Loucy (cell line): ENCODE measurements around the gene ANKRD13C.
A peak's percentile ranks its signal among the peaks of the same experiment; 100 is the strongest.
"Not testable (repeated sequence)": the region's sequence is repeated elsewhere in the genome, so short reads cannot be mapped to it uniquely, and the experiment has no call there.

Experiments used
- H2AFZ ChIP-seq: fragments of 200-600 bp; sonication (generic); 2 replicates; pipeline ENCODE4 v1.6.0; 2016; ENCODE audit warnings: antibody characterized with exemption, mild to moderate bottlenecking, low read length, moderate library complexity
- H3F3A ChIP-seq: fragments of 200-600 bp; 2 replicates; pipeline ENCODE4 v1.6.0; 2016; ENCODE audit warnings: antibody characterized with exemption, low read depth, mild to moderate bottlenecking
- H3K27me3 ChIP-seq: fragments of 200-600 bp; sonication (generic); 2 replicates; pipeline ENCODE4 v1.6.1; 2014; ENCODE audit warnings: low read length, mild to moderate bottlenecking; ENCODE audit not compliant: insufficient read depth, poor library complexity, severe bottlenecking
- H3K36me3 ChIP-seq: fragments of 200-600 bp; sonication (generic); 2 replicates; pipeline ENCODE4 v1.6.1; 2016; ENCODE audit warnings: low read length; ENCODE audit not compliant: insufficient read depth
- H3K4me1 ChIP-seq: fragments of 200-600 bp; sonication (generic); 2 replicates; pipeline ENCODE4 v1.5.1; 2014; ENCODE audit warnings: low read length, mild to moderate bottlenecking; ENCODE audit not compliant: insufficient read depth, poor library complexity, severe bottlenecking
- H3K4me2 ChIP-seq: fragments of 200-600 bp; sonication (generic); 2 replicates; pipeline ENCODE4 v1.6.0; 2014; ENCODE audit warnings: antibody characterized with exemption, low read length, low read depth, mild to moderate bottlenecking; ENCODE audit not compliant: poor library complexity, severe bottlenecking
- H3K4me3 ChIP-seq: fragments of 200-600 bp; sonication (generic); 2 replicates; pipeline ENCODE4 v1.5.1; 2014; ENCODE audit warnings: low read length, mild to moderate bottlenecking, mixed read lengths; ENCODE audit not compliant: poor library complexity, severe bottlenecking
- H3K79me2 ChIP-seq: fragments of 200-600 bp; sonication (generic); 2 replicates; pipeline ENCODE4 v1.6.1; 2014; ENCODE audit warnings: low read length; ENCODE audit not compliant: insufficient read depth
- H3K9ac ChIP-seq: fragments of 200-600 bp; sonication (generic); 2 replicates; pipeline ENCODE4 v1.6.0; 2014; ENCODE audit warnings: mild to moderate bottlenecking, low read depth, low read length, moderate library complexity; ENCODE audit not compliant: poor library complexity, severe bottlenecking
- H3K9me2 ChIP-seq: fragments of 200-600 bp; sonication (generic); replicated peaks from 2 replicates; pipeline ENCODE4 v1.6.1; 2016; ENCODE audit warnings: low read depth, low read length, mixed read lengths
- H3K9me3 ChIP-seq: fragments of 200-600 bp; sonication (generic); 2 replicates; pipeline ENCODE4 v1.6.1; 2014; ENCODE audit warnings: mild to moderate bottlenecking, antibody characterized with exemption, low read length, low read depth; ENCODE audit not compliant: insufficient read depth
- H4K20me1 ChIP-seq: fragments of 200-600 bp; sonication (generic); 2 replicates; pipeline ENCODE4 v1.6.0; 2014; ENCODE audit warnings: antibody characterized with exemption, low read length, mild to moderate bottlenecking; ENCODE audit not compliant: insufficient read depth, poor library complexity, severe bottlenecking
- EZH2phosphoT487 ChIP-seq: fragments of 200-600 bp; IDR thresholded peaks from 2 replicates; pipeline ENCODE4 v1.6.1; 2018; ENCODE audit warnings: antibody characterized with exemption, mild to moderate bottlenecking, moderate library complexity, borderline replicate concordance
- TF ChIP-seq, protein P1 (sequence below): fragments of 200-600 bp; sonication (generic); conservative IDR thresholded peaks from 2 replicates; pipeline ENCODE4 v1.5.1; 2014; ENCODE audit warnings: mild to moderate bottlenecking, antibody characterized with exemption, low read length

Gene ANKRD13C

DNA sequence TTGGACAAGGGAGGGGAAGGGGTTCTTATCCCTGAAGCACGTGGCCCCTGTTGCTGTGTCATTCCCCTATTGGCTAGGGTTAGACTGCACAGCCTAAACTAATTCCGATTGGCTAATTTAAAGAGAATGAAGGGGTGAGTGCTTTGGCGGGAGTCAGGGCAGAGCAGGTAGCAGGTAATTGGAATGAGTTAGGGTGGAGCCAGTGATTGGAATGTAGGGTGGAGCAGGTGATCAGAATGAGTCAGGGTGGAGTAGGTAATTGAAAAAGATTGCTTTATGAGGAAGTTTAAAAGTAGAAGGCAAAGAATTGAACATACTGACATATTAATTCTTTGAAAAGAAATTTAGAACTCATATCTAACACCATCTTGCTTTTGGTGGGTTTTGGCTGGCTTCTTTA lies 12.5 kb upstream of the ANKRD13C start:
- H3K9me2 ChIP-seq, H3K79me2 ChIP-seq, H3K4me3 ChIP-seq, H3K4me2 ChIP-seq, H4K20me1 ChIP-seq, H3K36me3 ChIP-seq, H3K9me3 ChIP-seq, H3K27me3 ChIP-seq, H3K9ac ChIP-seq, H2AFZ ChIP-seq: not testable (repeated sequence)
- Histone ChIP-seq H3K4me1 (peaks cover 41% of the 10 kb centered on the region), H3F3A (peaks cover 12% of the 10 kb centered on the region)

DNA sequence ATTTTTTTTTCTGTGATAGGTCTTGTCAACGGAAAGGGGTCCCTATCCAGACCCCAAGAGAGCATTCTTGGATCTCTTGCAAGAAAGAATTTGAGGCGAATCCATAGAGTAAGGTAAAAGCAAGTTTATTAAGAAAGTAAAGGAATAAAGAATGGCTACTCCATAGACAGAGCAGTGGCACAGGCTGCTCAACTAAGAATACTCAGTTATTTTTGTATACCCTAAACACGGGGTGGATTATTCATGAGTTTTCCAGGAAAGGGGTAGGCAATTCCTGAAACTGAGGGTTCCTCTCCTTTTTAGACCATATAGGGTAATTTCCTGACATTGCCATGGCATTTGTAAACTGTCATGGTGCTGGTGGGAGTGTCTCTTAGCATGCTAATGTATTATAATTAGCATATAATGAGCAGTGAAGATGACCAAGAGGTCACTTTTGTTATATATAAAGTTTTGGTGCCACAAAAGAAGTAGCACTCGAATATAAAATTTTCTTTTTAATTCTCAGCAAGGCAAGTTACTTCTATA lies 12.0 kb upstream of the ANKRD13C start:
- H4K20me1 ChIP-seq, H2AFZ ChIP-seq, H3K79me2 ChIP-seq, H3K4me3 ChIP-seq, H3K9me3 ChIP-seq, H3K9ac ChIP-seq, H3K36me3 ChIP-seq, H3K27me3 ChIP-seq, H3K9me2 ChIP-seq, H3K4me2 ChIP-seq: not testable (repeated sequence)
- peaks cover 12% of the 10 kb centered on the region for H3F3A ChIP-seq
- H3K4me1 ChIP-seq, result peaks cover 46% of the 10 kb centered on the region

DNA sequence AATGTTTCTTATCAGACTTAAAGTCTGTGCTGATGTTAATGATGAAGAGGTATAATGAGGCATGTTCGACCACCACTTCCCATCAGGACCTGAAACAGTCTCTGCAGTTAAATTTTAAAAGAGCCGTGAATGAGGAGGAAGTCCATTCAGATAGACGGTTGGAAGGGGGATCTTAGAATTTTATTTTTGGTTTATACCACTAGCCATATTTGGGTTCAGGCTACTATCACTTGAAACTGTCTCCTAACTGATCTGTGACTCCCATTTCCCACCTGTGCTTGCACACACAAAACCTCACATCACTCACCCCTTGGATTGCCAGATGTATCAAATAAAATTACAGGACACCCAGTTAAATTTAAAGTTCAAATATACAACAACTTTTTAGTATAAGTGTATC lies 9.9 kb upstream of the ANKRD13C start:
- peaks cover 12% of the 10 kb centered on the region for H3F3A ChIP-seq
- no peak for TF ChIP-seq EZH2phosphoT487
- TF ChIP-seq, protein P1, sequence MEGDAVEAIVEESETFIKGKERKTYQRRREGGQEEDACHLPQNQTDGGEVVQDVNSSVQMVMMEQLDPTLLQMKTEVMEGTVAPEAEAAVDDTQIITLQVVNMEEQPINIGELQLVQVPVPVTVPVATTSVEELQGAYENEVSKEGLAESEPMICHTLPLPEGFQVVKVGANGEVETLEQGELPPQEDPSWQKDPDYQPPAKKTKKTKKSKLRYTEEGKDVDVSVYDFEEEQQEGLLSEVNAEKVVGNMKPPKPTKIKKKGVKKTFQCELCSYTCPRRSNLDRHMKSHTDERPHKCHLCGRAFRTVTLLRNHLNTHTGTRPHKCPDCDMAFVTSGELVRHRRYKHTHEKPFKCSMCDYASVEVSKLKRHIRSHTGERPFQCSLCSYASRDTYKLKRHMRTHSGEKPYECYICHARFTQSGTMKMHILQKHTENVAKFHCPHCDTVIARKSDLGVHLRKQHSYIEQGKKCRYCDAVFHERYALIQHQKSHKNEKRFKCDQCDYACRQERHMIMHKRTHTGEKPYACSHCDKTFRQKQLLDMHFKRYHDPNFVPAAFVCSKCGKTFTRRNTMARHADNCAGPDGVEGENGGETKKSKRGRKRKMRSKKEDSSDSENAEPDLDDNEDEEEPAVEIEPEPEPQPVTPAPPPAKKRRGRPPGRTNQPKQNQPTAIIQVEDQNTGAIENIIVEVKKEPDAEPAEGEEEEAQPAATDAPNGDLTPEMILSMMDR, result no peak
- peak overlapping the region; percentile 7 for H3K4me3 ChIP-seq
- no peaks in the 10 kb centered on the region for H3K9me3 ChIP-seq
- H2AFZ ChIP-seq, result peak overlapping the region; percentile 36; the same call in 1 of the 2 replicates
- peak overlapping the region; percentile 60 for H3K4me2 ChIP-seq
- peaks cover 57% of the 10 kb centered on the region for H3K4me1 ChIP-seq
- H3K79me2 ChIP-seq, result no peaks in the 10 kb centered on the region
- H3K9me2 ChIP-seq, result no peaks in the 10 kb centered on the region
- H3K36me3 ChIP-seq, result no peaks in the 10 kb centered on the region
- H4K20me1 ChIP-seq, result no peaks in the 10 kb centered on the region
- H3K9ac ChIP-seq, result peak overlapping the region; percentile 51
- H3K27me3 ChIP-seq, result no peaks in the 10 kb centered on the region

DNA sequence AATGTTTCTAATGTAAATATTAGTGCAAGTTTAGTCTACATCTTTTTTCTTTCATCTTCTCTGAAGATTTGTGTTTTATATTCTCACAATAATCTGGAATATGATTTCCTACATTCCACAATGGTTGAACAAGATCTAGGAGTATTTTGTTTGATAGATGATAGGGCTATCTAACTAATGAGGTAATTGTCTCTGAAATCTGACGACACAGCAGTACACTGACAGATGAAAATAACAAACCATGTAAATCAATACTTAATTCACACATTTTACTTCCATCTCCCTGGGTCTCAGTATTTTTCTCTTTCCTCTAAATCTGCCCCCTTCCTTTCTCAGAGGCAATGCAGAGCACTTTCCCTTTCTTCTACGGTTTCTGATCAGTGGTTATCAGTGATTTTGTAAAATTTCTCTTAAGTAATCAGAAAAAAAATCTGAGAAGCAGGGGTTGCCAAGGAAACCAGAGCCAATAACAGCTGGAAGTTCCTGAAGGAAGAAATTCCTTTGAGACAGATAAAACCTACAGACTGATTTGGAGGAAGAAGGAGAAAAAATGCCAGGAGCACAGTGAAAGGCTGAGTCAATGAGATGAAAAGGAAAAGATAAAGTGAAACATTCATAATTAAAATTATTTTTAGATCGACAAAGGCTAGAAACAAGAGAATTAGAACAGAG lies 7.3 kb upstream of the ANKRD13C start:
- Histone ChIP-seq H3K4me3 (no peak overlapping the region), H2AFZ (no peak overlapping the region), H3K36me3 (no peaks in the 10 kb centered on the region), H3K27me3 (no peaks in the 10 kb centered on the region), H3K9me2 (no peaks in the 10 kb centered on the region), H3K9me3 (no peaks in the 10 kb centered on the region), H3K4me2 (no peak overlapping the region), H3F3A (peaks cover 12% of the 10 kb centered on the region), H3K79me2 (peaks cover 10% of the 10 kb centered on the region; the same call in 1 of the 2 replicates), H3K4me1 (peaks cover 60% of the 10 kb centered on the region), H4K20me1 (no peaks in the 10 kb centered on the region), H3K9ac (peak overlapping the region; percentile 47)
- TF ChIP-seq, protein P1, result no peak
- no peak for TF ChIP-seq EZH2phosphoT487
